GM23338 (cell line): ENCODE results near the gene ZCCHC9. TPM values are rescaled to one million over a fixed set of nuclear protein-coding genes. Genes with fewer than 3 reads are reported as not detected.

ENCODE experiments used
- ATAC-seq: fragments of 200-7000 bp; cut with Tn5 transposase; 3 replicates; pipeline ENCODE4 v1.9.1; 2020
- DNase-seq: peaks from one replicate; pipeline ENCODE4 v3.0.0-alpha.2; 2015; ENCODE audit warnings: low spot score
- H2AFZ ChIP-seq: fragments of 200-600 bp; sonication (generic); 2 replicates; pipeline ENCODE4 v1.8.0; 2016; ENCODE audit warnings: antibody characterized with exemption, mild to moderate bottlenecking, moderate library complexity
- H3F3A ChIP-seq: fragments of 200-600 bp; sonication (generic); replicated peaks from 2 replicates; pipeline ENCODE4 v1.8.0; 2017; ENCODE audit warnings: antibody characterized with exemption, mixed run types, low read depth
- H3K27ac ChIP-seq: fragments of 200-600 bp; sonication (generic); 2 replicates; pipeline ENCODE4 v1.6.1; 2016; ENCODE audit warnings: low read depth
- H3K27me3 ChIP-seq: fragments of 200-600 bp; sonication (generic); 2 replicates; pipeline ENCODE4 v1.8.0; 2016; ENCODE audit warnings: mild to moderate bottlenecking, mixed run types, moderate library complexity; ENCODE audit not compliant: insufficient read depth
- H3K36me3 ChIP-seq: fragments of 200-600 bp; sonication (generic); 2 replicates; pipeline ENCODE4 v1.8.0; 2016; ENCODE audit warnings: mild to moderate bottlenecking; ENCODE audit not compliant: insufficient read depth
- H3K4me1 ChIP-seq: fragments of 200-600 bp; sonication (generic); 2 replicates; pipeline ENCODE4 v1.8.0; 2016; ENCODE audit warnings: mild to moderate bottlenecking, moderate library complexity; ENCODE audit not compliant: insufficient read depth
- H3K4me2 ChIP-seq: fragments of 200-600 bp; sonication (generic); 2 replicates; pipeline ENCODE4 v1.7.1; 2017; ENCODE audit warnings: mixed run types
- H3K4me3 ChIP-seq: fragments of 200-600 bp; sonication (generic); 2 replicates; pipeline ENCODE4 v1.6.1; 2016; ENCODE audit warnings: mixed run types
- H3K79me2 ChIP-seq: fragments of 200-600 bp; sonication (generic); replicated peaks from 2 replicates; pipeline ENCODE4 v1.8.0; 2017; ENCODE audit warnings: mild to moderate bottlenecking; ENCODE audit not compliant: insufficient read depth
- H3K9me2 ChIP-seq: fragments of 200-600 bp; sonication (generic); 2 replicates; pipeline ENCODE4 v1.8.0; 2017; ENCODE audit not compliant: insufficient read depth
- H4K20me1 ChIP-seq: fragments of 200-600 bp; sonication (generic); replicated peaks from 2 replicates; pipeline ENCODE4 v1.8.0; 2017; ENCODE audit warnings: mild to moderate bottlenecking; ENCODE audit not compliant: insufficient read depth
- H3K27ac Mint-ChIP-seq: 2 replicates; pipeline ENCODE4 v1.8.0; 2020; ENCODE audit warnings: inconsistent platforms, mild to moderate bottlenecking, moderate library complexity, mixed read lengths
- H3K27me3 Mint-ChIP-seq: 3 replicates; pipeline ENCODE4 v1.8.0; 2022; ENCODE audit warnings: low read depth, mild to moderate bottlenecking, moderate library complexity, mixed read lengths, inconsistent platforms; ENCODE audit not compliant: insufficient read depth, poor library complexity
- H3K36me3 Mint-ChIP-seq: 3 replicates; pipeline ENCODE4 v1.8.0; 2021; ENCODE audit warnings: low read depth, mild to moderate bottlenecking, inconsistent platforms, moderate library complexity, mixed read lengths
- H3K4me1 Mint-ChIP-seq: 3 replicates; pipeline ENCODE4 v1.8.0; 2020; ENCODE audit warnings: mild to moderate bottlenecking, inconsistent platforms, mixed read lengths
- H3K4me3 Mint-ChIP-seq: 3 replicates; pipeline ENCODE4 v1.8.0; 2021; ENCODE audit warnings: moderate library complexity, mild to moderate bottlenecking, inconsistent platforms, mixed read lengths
- H3K9me3 Mint-ChIP-seq: 3 replicates; pipeline ENCODE4 v1.8.0; 2020; ENCODE audit warnings: moderate library complexity, mild to moderate bottlenecking, inconsistent platforms, mixed read lengths
- EZH2 ChIP-seq: fragments of 200-600 bp; sonication (generic); IDR thresholded peaks from one replicate; pipeline ENCODE4 v1.8.0; 2017; ENCODE audit warnings: antibody characterized with exemption, mild to moderate bottlenecking, low read depth; ENCODE audit not compliant: unreplicated experiment
- EZH2phosphoT487 ChIP-seq: fragments of 200-600 bp; sonication (generic); IDR thresholded peaks from one replicate; pipeline ENCODE4 v1.8.1; 2018; ENCODE audit warnings: antibody characterized with exemption; ENCODE audit not compliant: unreplicated experiment
- JUNB ChIP-seq: IDR thresholded peaks from one replicate; pipeline ENCODE4 v1.6.1; 2016; ENCODE audit warnings: antibody characterized with exemption; ENCODE audit not compliant: unreplicated experiment
- STAT1 ChIP-seq: IDR thresholded peaks from one replicate; pipeline ENCODE4 v1.6.1; 2016; ENCODE audit warnings: antibody characterized with exemption; ENCODE audit not compliant: unreplicated experiment
- polyA plus RNA-seq: library from polyadenylated mRNA; unstranded; fragments of >200 nt; fragmentation: Nextera tagmentation; extraction: Ambion mirVana; gene quantifications from 2 replicates; pipeline ENCODE4 v1.2.1, GENCODE V29; 2016
- total RNA-seq: library from RNA; depleted of rRNA; stranded (reverse); fragments of >200 nt; shearing (Covaris generic); gene quantifications from 2 replicates; pipeline ENCODE4 v1.2.3, GENCODE V29; 2014
- TF ChIP-seq, protein P1 (sequence below): fragments of 250-450 bp; sonication (Bioruptor Pico); IDR thresholded peaks from 2 replicates; pipeline ENCODE4 v1.5.0; 2020; ENCODE audit warnings: mild to moderate bottlenecking, moderate library complexity
- TF ChIP-seq, protein P2 (sequence below), 2 experiments: fragments of 200-600 bp in 1 of 2; sonication (generic) in 1 of 2; conservative IDR thresholded peaks; 2 replicates each; pipeline versions ENCODE4 v1.5.1 to v1.6.1; 2016 to 2017; ENCODE audit warnings: antibody characterized with exemption in 2 of 2, low read depth in 2 of 2, mild to moderate bottlenecking in 2 of 2, moderate library complexity in 1 of 2
- TF ChIP-seq, protein P3 (sequence below): IDR thresholded peaks from one replicate; pipeline ENCODE4 v1.6.1; 2018; ENCODE audit warnings: antibody characterized with exemption; ENCODE audit not compliant: unreplicated experiment
- TF ChIP-seq, protein P4 (sequence below): IDR thresholded peaks from 2 replicates; pipeline ENCODE4 v1.6.1; 2016; ENCODE audit warnings: antibody characterized with exemption

The ZCCHC9 gene
- total and polyA plus RNA-seq, 2 experiments from 2014 or later, result 31.1 to 48.7 TPM

DNA sequence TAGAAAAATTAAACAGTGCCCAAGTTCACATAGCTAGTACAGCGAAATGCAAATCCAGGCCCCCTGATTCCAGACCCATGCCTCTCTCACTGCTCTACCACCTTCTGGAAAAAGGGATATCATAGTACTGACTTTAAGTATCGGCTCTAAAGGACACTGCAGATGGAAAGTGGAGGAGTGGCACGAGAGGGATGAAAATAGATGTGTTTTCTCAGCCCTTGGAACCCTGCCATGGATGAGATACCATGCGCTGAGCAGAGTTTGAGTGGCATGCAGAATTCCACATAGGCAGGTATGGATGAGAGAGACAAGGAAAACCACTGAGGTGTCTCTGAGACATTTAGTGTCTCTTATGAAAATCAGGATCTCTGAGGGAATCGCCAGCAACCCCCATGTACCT lies 49.5 kb upstream of the ZCCHC9 start (continued):
- TF ChIP-seq, protein P1, sequence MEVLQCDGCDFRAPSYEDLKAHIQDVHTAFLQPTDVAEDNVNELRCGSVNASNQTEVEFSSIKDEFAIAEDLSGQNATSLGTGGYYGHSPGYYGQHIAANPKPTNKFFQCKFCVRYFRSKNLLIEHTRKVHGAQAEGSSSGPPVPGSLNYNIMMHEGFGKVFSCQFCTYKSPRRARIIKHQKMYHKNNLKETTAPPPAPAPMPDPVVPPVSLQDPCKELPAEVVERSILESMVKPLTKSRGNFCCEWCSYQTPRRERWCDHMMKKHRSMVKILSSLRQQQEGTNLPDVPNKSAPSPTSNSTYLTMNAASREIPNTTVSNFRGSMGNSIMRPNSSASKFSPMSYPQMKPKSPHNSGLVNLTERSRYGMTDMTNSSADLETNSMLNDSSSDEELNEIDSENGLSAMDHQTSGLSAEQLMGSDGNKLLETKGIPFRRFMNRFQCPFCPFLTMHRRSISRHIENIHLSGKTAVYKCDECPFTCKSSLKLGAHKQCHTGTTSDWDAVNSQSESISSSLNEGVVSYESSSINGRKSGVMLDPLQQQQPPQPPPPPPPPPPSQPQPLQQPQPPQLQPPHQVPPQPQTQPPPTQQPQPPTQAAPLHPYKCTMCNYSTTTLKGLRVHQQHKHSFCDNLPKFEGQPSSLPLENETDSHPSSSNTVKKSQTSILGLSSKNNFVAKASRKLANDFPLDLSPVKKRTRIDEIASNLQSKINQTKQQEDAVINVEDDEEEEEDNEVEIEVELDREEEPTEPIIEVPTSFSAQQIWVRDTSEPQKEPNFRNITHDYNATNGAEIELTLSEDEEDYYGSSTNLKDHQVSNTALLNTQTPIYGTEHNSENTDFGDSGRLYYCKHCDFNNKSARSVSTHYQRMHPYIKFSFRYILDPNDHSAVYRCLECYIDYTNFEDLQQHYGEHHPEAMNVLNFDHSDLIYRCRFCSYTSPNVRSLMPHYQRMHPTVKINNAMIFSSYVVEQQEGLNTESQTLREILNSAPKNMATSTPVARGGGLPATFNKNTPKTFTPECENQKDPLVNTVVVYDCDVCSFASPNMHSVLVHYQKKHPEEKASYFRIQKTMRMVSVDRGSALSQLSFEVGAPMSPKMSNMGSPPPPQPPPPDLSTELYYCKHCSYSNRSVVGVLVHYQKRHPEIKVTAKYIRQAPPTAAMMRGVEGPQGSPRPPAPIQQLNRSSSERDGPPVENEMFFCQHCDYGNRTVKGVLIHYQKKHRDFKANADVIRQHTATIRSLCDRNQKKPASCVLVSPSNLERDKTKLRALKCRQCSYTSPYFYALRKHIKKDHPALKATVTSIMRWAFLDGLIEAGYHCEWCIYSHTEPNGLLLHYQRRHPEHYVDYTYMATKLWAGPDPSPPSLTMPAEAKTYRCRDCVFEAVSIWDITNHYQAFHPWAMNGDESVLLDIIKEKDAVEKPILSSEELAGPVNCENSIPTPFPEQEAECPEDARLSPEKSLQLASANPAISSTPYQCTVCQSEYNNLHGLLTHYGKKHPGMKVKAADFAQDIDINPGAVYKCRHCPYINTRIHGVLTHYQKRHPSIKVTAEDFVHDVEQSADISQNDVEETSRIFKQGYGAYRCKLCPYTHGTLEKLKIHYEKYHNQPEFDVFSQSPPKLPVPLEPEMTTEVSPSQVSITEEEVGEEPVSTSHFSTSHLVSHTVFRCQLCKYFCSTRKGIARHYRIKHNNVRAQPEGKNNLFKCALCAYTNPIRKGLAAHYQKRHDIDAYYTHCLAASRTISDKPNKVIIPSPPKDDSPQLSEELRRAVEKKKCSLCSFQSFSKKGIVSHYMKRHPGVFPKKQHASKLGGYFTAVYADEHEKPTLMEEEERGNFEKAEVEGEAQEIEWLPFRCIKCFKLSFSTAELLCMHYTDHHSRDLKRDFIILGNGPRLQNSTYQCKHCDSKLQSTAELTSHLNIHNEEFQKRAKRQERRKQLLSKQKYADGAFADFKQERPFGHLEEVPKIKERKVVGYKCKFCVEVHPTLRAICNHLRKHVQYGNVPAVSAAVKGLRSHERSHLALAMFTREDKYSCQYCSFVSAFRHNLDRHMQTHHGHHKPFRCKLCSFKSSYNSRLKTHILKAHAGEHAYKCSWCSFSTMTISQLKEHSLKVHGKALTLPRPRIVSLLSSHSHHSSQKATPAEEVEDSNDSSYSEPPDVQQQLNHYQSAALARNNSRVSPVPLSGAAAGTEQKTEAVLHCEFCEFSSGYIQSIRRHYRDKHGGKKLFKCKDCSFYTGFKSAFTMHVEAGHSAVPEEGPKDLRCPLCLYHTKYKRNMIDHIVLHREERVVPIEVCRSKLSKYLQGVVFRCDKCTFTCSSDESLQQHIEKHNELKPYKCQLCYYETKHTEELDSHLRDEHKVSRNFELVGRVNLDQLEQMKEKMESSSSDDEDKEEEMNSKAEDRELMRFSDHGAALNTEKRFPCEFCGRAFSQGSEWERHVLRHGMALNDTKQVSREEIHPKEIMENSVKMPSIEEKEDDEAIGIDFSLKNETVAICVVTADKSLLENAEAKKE (CRISPR knock-in tag), result no peak
- TF ChIP-seq, protein P2, sequence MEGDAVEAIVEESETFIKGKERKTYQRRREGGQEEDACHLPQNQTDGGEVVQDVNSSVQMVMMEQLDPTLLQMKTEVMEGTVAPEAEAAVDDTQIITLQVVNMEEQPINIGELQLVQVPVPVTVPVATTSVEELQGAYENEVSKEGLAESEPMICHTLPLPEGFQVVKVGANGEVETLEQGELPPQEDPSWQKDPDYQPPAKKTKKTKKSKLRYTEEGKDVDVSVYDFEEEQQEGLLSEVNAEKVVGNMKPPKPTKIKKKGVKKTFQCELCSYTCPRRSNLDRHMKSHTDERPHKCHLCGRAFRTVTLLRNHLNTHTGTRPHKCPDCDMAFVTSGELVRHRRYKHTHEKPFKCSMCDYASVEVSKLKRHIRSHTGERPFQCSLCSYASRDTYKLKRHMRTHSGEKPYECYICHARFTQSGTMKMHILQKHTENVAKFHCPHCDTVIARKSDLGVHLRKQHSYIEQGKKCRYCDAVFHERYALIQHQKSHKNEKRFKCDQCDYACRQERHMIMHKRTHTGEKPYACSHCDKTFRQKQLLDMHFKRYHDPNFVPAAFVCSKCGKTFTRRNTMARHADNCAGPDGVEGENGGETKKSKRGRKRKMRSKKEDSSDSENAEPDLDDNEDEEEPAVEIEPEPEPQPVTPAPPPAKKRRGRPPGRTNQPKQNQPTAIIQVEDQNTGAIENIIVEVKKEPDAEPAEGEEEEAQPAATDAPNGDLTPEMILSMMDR (conservative IDR thresholded peaks at IDR 0.05; ENCODE audit: low read depth in 2 of 2), result no peak
- TF ChIP-seq JUNB (no peak), STAT1 (no peak)

DNA sequence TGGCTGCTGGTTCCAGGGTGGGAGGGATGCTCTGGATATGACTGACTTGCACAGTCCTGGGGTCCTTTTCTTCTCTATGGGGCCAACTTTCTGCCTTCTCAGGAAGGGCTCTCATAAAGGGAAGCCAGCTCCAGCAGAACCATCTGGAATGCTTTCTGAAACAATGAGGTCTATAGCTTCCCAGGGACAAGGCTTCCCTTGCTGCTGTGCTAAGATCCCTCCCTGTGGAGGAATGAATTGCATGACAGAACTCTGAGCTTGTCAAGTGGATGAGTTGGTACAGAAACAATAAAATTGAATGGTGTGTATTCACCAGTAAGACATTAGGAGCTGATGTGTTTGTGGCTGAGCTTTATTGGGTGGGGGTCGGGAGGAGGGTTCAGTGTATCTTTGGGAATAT lies 48.5 kb upstream of the ZCCHC9 start:
- H3K4me1 ChIP-seq, result no peaks in the 10 kb centered on the region; the same call in 1 of the 2 replicates
- H3K27me3 ChIP-seq, result no peaks in the 10 kb centered on the region
- peaks cover 10% of the 10 kb centered on the region; the same call in 1 of the 2 replicates for H4K20me1 ChIP-seq
- Mint-ChIP-seq H3K36me3 (peaks cover 9% of the 10 kb centered on the region; the same call in 2 of the 3 replicates), H3K4me1 (peaks cover 31% of the 10 kb centered on the region), H3K9me3 (no peaks in the 10 kb centered on the region), H3K27me3 (no peaks in the 10 kb centered on the region), H3K4me3 (no peak overlapping the region), H3K27ac (no peak overlapping the region)
- no peak overlapping the region for H3K27ac ChIP-seq
- no peak for DNase-seq
- H3K4me2 ChIP-seq, result no peak overlapping the region
- ATAC-seq, result no peak
- no peaks in the 10 kb centered on the region for H3F3A ChIP-seq
- no peak overlapping the region for H2AFZ ChIP-seq
- H3K4me3 ChIP-seq, result no peak overlapping the region
- H3K9me2 ChIP-seq, result no peaks in the 10 kb centered on the region
- peaks cover under 1% of the 10 kb centered on the region; the same call in 1 of the 2 replicates for H3K79me2 ChIP-seq
- H3K36me3 ChIP-seq, result no peaks in the 10 kb centered on the region
- TF ChIP-seq EZH2 (no peak), STAT1 (no peak), EZH2phosphoT487 (no peak)
- TF ChIP-seq, protein P3, sequence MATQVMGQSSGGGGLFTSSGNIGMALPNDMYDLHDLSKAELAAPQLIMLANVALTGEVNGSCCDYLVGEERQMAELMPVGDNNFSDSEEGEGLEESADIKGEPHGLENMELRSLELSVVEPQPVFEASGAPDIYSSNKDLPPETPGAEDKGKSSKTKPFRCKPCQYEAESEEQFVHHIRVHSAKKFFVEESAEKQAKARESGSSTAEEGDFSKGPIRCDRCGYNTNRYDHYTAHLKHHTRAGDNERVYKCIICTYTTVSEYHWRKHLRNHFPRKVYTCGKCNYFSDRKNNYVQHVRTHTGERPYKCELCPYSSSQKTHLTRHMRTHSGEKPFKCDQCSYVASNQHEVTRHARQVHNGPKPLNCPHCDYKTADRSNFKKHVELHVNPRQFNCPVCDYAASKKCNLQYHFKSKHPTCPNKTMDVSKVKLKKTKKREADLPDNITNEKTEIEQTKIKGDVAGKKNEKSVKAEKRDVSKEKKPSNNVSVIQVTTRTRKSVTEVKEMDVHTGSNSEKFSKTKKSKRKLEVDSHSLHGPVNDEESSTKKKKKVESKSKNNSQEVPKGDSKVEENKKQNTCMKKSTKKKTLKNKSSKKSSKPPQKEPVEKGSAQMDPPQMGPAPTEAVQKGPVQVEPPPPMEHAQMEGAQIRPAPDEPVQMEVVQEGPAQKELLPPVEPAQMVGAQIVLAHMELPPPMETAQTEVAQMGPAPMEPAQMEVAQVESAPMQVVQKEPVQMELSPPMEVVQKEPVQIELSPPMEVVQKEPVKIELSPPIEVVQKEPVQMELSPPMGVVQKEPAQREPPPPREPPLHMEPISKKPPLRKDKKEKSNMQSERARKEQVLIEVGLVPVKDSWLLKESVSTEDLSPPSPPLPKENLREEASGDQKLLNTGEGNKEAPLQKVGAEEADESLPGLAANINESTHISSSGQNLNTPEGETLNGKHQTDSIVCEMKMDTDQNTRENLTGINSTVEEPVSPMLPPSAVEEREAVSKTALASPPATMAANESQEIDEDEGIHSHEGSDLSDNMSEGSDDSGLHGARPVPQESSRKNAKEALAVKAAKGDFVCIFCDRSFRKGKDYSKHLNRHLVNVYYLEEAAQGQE, result no peak
- TF ChIP-seq, protein P4, sequence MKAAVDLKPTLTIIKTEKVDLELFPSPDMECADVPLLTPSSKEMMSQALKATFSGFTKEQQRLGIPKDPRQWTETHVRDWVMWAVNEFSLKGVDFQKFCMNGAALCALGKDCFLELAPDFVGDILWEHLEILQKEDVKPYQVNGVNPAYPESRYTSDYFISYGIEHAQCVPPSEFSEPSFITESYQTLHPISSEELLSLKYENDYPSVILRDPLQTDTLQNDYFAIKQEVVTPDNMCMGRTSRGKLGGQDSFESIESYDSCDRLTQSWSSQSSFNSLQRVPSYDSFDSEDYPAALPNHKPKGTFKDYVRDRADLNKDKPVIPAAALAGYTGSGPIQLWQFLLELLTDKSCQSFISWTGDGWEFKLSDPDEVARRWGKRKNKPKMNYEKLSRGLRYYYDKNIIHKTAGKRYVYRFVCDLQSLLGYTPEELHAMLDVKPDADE, result no peak
